ENCODE results near the gene DTWD1. TPM values are rescaled to one million over a fixed set of nuclear protein-coding genes. Genes with fewer than 3 reads are reported as not detected.

The DTWD1 gene
- polyA plus RNA-seq, 3 donors = 8.3 to 11.8 (median 10.2) TPM

DNA sequence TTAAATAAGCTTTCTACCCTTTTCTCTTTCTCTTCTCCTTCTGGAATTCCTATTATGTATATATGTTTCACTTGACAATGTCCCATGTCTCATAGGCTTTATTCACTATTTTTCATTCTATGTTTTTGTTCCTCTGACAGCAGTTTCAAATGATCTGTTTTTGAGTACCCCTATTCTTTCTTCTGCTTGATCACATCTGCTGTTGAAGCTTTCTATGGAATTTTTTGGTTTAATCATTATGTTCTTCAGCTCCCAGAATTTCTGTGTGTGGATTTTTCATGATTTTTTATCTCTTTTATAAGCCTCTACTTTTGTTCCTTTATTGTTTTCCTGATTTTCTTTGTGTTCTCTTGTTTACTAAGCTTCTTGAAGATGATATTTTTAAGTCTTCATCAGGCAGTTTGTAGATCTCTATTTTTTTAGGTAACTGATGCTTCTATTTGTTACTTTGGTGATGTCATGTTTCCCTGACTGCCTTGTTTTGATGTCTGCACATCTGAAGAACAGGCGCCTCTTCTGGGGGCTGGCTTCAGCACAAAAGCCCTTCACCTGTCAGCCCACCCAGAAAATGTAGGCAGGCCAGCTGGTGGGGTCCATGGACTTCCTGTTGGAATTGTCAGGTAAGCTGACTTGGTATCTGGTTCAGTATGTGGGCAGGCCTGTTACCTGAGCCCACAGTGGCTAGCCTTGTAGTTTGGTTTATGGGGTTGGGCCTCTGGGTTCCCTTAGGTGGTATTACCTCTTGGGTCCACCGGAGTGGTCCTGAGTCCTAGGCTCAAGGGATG, 16.0 kb upstream of the DTWD1 start:
- Histone ChIP-seq H4K20me1 (ENCODE audit: insufficient read depth, low read length) (no peaks in the 10 kb centered on the region), H3K9me3 (replicated peaks in 1 of 2; ENCODE audit: control insufficient read depth in 1 of 2, insufficient read depth in 1 of 2, low read length in 2 of 2) (peaks cover 9 to 20% of the 10 kb centered on the region in 2 donors), H3K9ac (ENCODE audit: insufficient read depth, low read length, poor library complexity, severe bottlenecking) (no peak overlapping the region), H3K27me3 (ENCODE audit: control insufficient read depth in 2 of 2, insufficient read depth in 2 of 2, low read length in 2 of 2) (no peaks in the 10 kb centered on the region), H3K4me2 (replicated peaks; ENCODE audit: extremely low read depth, low read length, poor library complexity, severe bottlenecking) (no peak overlapping the region), H3K4me1 (ENCODE audit: control insufficient read depth in 1 of 2, insufficient read depth in 2 of 2, low read length in 2 of 2) (no peaks in the 10 kb centered on the region), H3K4me3 (replicated peaks in 1 of 3; ENCODE audit: low read depth in 2 of 3, low read length in 3 of 3) (no peak overlapping the region), H3K36me3 (replicated peaks in 1 of 2; ENCODE audit: control insufficient read depth in 1 of 2, insufficient read depth in 2 of 2, low read length in 2 of 2) (no peaks in the 10 kb centered on the region), H3K79me2 (ENCODE audit: insufficient read depth, low read length) (no peaks in the 10 kb centered on the region), H2AFZ (ENCODE audit: insufficient read depth, low read depth, low read length, poor library complexity, severe bottlenecking) (no peak overlapping the region), H3K27ac (ENCODE audit: low read depth in 1 of 2, low read length in 2 of 2) (no peak overlapping the region)
- Mint-ChIP-seq H3K27ac (no peak overlapping the region), H3K4me3 (no peak overlapping the region), H3K4me1 (no peaks in the 10 kb centered on the region), H3K27me3 (ENCODE audit: low read depth in 3 of 3) (peaks cover 0 to 3% (median 2%) of the 10 kb centered on the region in 3 donors), H3K9me3 (peaks cover 15 to 37% (median 26%) of the 10 kb centered on the region in 7 donors), H3K36me3 (no peaks in the 10 kb centered on the region)
- no peak for DNase-seq
- 100% methylated on average over 1 of the region's 2 CpGs for WGBS (ENCODE audit: insufficient coverage)
- intact Hi-C loops (cut with micrococcal nuclease) = no loop called here
- TF ChIP-seq, protein P1, sequence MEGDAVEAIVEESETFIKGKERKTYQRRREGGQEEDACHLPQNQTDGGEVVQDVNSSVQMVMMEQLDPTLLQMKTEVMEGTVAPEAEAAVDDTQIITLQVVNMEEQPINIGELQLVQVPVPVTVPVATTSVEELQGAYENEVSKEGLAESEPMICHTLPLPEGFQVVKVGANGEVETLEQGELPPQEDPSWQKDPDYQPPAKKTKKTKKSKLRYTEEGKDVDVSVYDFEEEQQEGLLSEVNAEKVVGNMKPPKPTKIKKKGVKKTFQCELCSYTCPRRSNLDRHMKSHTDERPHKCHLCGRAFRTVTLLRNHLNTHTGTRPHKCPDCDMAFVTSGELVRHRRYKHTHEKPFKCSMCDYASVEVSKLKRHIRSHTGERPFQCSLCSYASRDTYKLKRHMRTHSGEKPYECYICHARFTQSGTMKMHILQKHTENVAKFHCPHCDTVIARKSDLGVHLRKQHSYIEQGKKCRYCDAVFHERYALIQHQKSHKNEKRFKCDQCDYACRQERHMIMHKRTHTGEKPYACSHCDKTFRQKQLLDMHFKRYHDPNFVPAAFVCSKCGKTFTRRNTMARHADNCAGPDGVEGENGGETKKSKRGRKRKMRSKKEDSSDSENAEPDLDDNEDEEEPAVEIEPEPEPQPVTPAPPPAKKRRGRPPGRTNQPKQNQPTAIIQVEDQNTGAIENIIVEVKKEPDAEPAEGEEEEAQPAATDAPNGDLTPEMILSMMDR (IDR thresholded peaks at IDR 0.05) = no peak

DNA sequence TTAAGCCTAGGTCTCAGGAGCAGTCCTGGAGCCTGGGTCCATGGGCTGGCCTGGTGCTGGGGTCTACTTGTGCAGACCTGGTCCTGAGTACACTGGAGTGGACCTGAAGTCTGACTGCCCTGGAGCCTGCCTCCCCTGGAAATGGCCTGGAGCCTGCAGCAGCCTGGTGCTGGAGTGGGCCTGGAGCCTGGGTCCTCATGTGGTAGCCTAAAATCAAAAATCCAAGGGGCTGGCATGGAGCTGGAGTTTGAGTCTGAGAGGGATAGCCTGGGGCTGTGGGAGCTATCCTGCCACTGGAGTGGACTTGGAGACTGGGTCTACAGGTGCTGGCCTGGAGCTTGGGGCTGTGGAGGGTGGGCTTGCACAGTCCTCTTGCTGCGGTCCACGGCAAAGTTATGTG, 15.3 kb upstream of the DTWD1 start:
- no peak for DNase-seq
- Histone ChIP-seq H3K36me3 (replicated peaks in 1 of 2; ENCODE audit: control insufficient read depth in 1 of 2, insufficient read depth in 2 of 2, low read length in 2 of 2) (no peaks in the 10 kb centered on the region), H3K9ac (ENCODE audit: insufficient read depth, low read length, poor library complexity, severe bottlenecking) (no peak overlapping the region), H3K79me2 (ENCODE audit: insufficient read depth, low read length) (no peaks in the 10 kb centered on the region), H3K4me2 (replicated peaks; ENCODE audit: extremely low read depth, low read length, poor library complexity, severe bottlenecking) (no peak overlapping the region), H2AFZ (ENCODE audit: insufficient read depth, low read depth, low read length, poor library complexity, severe bottlenecking) (no peak overlapping the region), H3K4me1 (ENCODE audit: control insufficient read depth in 1 of 2, insufficient read depth in 2 of 2, low read length in 2 of 2) (no peaks in the 10 kb centered on the region), H3K9me3 (replicated peaks in 1 of 2; ENCODE audit: control insufficient read depth in 1 of 2, insufficient read depth in 1 of 2, low read length in 2 of 2) (peaks cover 9 to 14% of the 10 kb centered on the region in 2 donors), H3K4me3 (replicated peaks in 1 of 3; ENCODE audit: low read depth in 2 of 3, low read length in 3 of 3) (no peak overlapping the region), H4K20me1 (ENCODE audit: insufficient read depth, low read length) (no peaks in the 10 kb centered on the region), H3K27ac (ENCODE audit: low read depth in 1 of 2, low read length in 2 of 2) (no peak overlapping the region), H3K27me3 (ENCODE audit: control insufficient read depth in 2 of 2, insufficient read depth in 2 of 2, low read length in 2 of 2) (no peaks in the 10 kb centered on the region)
- H3K9me3 Mint-ChIP-seq = peaks cover 11 to 34% (median 21%) of the 10 kb centered on the region in 7 donors
- intact Hi-C loops (cut with micrococcal nuclease) = no loop called here
- H3K4me3 Mint-ChIP-seq = no peak overlapping the region
- H3K27ac Mint-ChIP-seq = no peak overlapping the region
- H3K27me3 Mint-ChIP-seq (ENCODE audit: low read depth in 3 of 3) = peaks cover 0 to 3% (median 2%) of the 10 kb centered on the region in 3 donors
- no peaks in the 10 kb centered on the region for H3K36me3 Mint-ChIP-seq
- TF ChIP-seq, protein P1 (IDR thresholded peaks at IDR 0.05) = no peak
- H3K4me1 Mint-ChIP-seq = no peaks in the 10 kb centered on the region
- WGBS (ENCODE audit: insufficient coverage) = no CpG with 5 or more reads among the region's 2 CpGs

Data from CD14-positive monocyte (primary cell).